GM15510 (cell line): ENCODE data around the gene SEMA6B.

ENCODE experiments used
- POLR2A ChIP-seq: IDR thresholded peaks from 3 replicates; pipeline ENCODE4 v1.6.1; 2011; ENCODE audit warnings: borderline replicate concordance; ENCODE audit not compliant: insufficient read length; ENCODE audit errors: extremely low read depth

Gene SEMA6B

GRCh38 chr19:4559569-4559968, at the start of gene SEMA6B:
Gene SEMA6B (minus strand): TSS chr19:4559684. CDS start chr19:4558457, 1,227 bp downstream.
- no peak for TF ChIP-seq POLR2A

- no peak for TF ChIP-seq POLR2A
These were observed 47.6 kb upstream of the SEMA6B start for GRCh38 chr19:4606921-4607678.

- TF ChIP-seq POLR2A: no peak
These were observed 46.7 kb upstream of the SEMA6B start for GRCh38 chr19:4606181-4606580.

- no peak for TF ChIP-seq POLR2A
These were observed 45.4 kb upstream of the SEMA6B start for GRCh38 chr19:4604912-4605311.

- no peak for TF ChIP-seq POLR2A
These were observed 43.4 kb upstream of the SEMA6B start for GRCh38 chr19:4602915-4603314.

- no peak for TF ChIP-seq POLR2A
These were observed 42.8 kb upstream of the SEMA6B start for GRCh38 chr19:4602173-4602788.

- TF ChIP-seq POLR2A: no peak
These were observed 41.4 kb upstream of the SEMA6B start for GRCh38 chr19:4600893-4601292.

GRCh38 chr19:4600082-4600481, 40.6 kb upstream of the SEMA6B start:
- no peak for TF ChIP-seq POLR2A

GRCh38 chr19:4598712-4599111, 39.2 kb upstream of the SEMA6B start:
- no peak for TF ChIP-seq POLR2A

- TF ChIP-seq POLR2A: no peak
These were observed 38.6 kb upstream of the SEMA6B start for GRCh38 chr19:4597975-4598671.

GRCh38 chr19:4597278-4597974, 37.9 kb upstream of the SEMA6B start:
- no peak for TF ChIP-seq POLR2A

GRCh38 chr19:4596033-4596904, 36.8 kb upstream of the SEMA6B start:
- TF ChIP-seq POLR2A: no peak

GRCh38 chr19:4594201-4594600, 34.7 kb upstream of the SEMA6B start:
- no peak for TF ChIP-seq POLR2A

GRCh38 chr19:4593409-4593851, 33.9 kb upstream of the SEMA6B start:
- no peak for TF ChIP-seq POLR2A
